ENCODE data around the gene DESI2.

GRCh38 chr1:244636488-244637259 is 16.3 kb upstream of the DESI2 start:
- TF ChIP-seq EZH2 (IDR thresholded peaks at IDR 0.05; ENCODE audit: insufficient read depth, low read length) (no peak), CTCF (IDR thresholded peaks at IDR 0.05; ENCODE audit: insufficient read depth, low read depth, low read length) (no peak)
